OCI-LY1 (cell line): ENCODE data around the gene RBMS1.

Experiments
- H2AFZ ChIP-seq: fragments of 200-600 bp; sonication (generic), shearing (Covaris generic); 2 replicates; pipeline ENCODE4 v1.6.0; 2014; ENCODE audit warnings: antibody characterized with exemption, mild to moderate bottlenecking, low read length
- H3F3A ChIP-seq: fragments of 200-600 bp; sonication (generic), shearing (Covaris generic); 2 replicates; pipeline ENCODE4 v1.6.0; 2014; ENCODE audit warnings: mild to moderate bottlenecking, antibody characterized with exemption, low read length, moderate library complexity; ENCODE audit not compliant: insufficient read depth
- H3K27ac ChIP-seq: fragments of 200-600 bp; sonication (generic); 2 replicates; pipeline ENCODE4 v1.5.1; 2014; ENCODE audit warnings: low read length, mixed run types, mild to moderate bottlenecking, low read depth; ENCODE audit not compliant: poor library complexity, severe bottlenecking
- H3K27me3 ChIP-seq: fragments of 200-600 bp; sonication (generic); 2 replicates; pipeline ENCODE4 v1.6.0; 2014; ENCODE audit warnings: antibody characterized with exemption, mild to moderate bottlenecking, low read length, moderate library complexity; ENCODE audit not compliant: insufficient read depth
- H3K36me3 ChIP-seq: fragments of 200-600 bp; sonication (generic); 2 replicates; pipeline ENCODE4 v1.6.1; 2014; ENCODE audit warnings: mild to moderate bottlenecking, antibody characterized with exemption, low read length, moderate library complexity, mixed read lengths; ENCODE audit not compliant: insufficient read depth
- H3K4me1 ChIP-seq: fragments of 200-600 bp; sonication (generic); 2 replicates; pipeline ENCODE4 v1.5.1; 2014; ENCODE audit warnings: mild to moderate bottlenecking, low read length, moderate library complexity; ENCODE audit not compliant: insufficient read depth, severe bottlenecking
- H3K4me2 ChIP-seq: fragments of 200-600 bp; sonication (generic), shearing (Covaris generic); 2 replicates; pipeline ENCODE4 v1.6.1; 2014; ENCODE audit warnings: low read length
- H3K4me3 ChIP-seq: fragments of 200-600 bp; sonication (generic); 2 replicates; pipeline ENCODE4 v1.5.1; 2014; ENCODE audit warnings: low read length, low read depth, mild to moderate bottlenecking, mixed read lengths; ENCODE audit not compliant: poor library complexity, severe bottlenecking
- H3K79me2 ChIP-seq: fragments of 200-600 bp; shearing (Covaris generic); 2 replicates; pipeline ENCODE4 v1.6.1; 2016; ENCODE audit warnings: mixed run types, low read length, mixed read lengths; ENCODE audit not compliant: insufficient read depth
- H3K9ac ChIP-seq: fragments of 200-600 bp; sonication (generic), shearing (Covaris generic); 2 replicates; pipeline ENCODE4 v1.6.1; 2014; ENCODE audit warnings: mild to moderate bottlenecking, low read length, mixed read lengths
- H3K9me2 ChIP-seq: fragments of 200-600 bp; sonication (generic), shearing (Covaris generic); 2 replicates; pipeline ENCODE4 v1.6.1; 2014; ENCODE audit warnings: low read depth, mild to moderate bottlenecking, low read length, mixed read lengths
- H3K9me3 ChIP-seq: fragments of 200-600 bp; shearing (Covaris generic); 2 replicates; pipeline ENCODE4 v1.6.1; 2014; ENCODE audit warnings: low read length, mixed read lengths
- H4K20me1 ChIP-seq: fragments of 200-600 bp; sonication (generic), shearing (Covaris generic); 2 replicates; pipeline ENCODE4 v1.6.0; 2016; ENCODE audit warnings: mild to moderate bottlenecking, low read length; ENCODE audit not compliant: insufficient read depth
- EZH2 ChIP-seq: fragments of 200-600 bp; sonication (generic), shearing (Covaris generic); IDR thresholded peaks from 2 replicates; pipeline ENCODE4 v1.8.0; 2017; ENCODE audit warnings: borderline replicate concordance, mixed run types, mild to moderate bottlenecking, antibody characterized with exemption, low read length, moderate library complexity, mixed read lengths
- TF ChIP-seq, protein P1 (sequence below): fragments of 200-600 bp; sonication (generic), shearing (Covaris generic); IDR thresholded peaks from 2 replicates; pipeline ENCODE4 v1.5.1; 2017; ENCODE audit warnings: mild to moderate bottlenecking, antibody characterized with exemption, low read length, moderate library complexity, mixed read lengths

RBMS1 gene

DNA sequence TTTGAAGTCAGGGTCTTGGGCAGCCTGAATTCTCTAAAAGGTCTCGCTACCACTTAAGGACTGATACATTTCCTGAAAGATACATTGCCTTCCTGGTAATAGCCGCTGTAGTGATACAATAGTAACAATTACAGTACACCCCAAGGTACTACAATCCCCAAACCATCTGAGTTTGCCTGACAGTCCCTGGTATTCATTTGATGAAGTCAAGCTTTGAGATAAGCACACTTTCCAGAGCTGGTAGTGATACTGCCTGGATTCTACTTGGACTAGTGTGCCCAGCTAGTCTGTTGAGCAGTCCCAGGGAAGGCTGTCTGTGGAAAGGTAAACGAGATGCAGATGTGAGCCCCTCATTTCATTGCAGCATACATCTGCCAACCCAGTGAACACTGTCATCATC lies 269.1 kb downstream of the RBMS1 start:
- H3K79me2 ChIP-seq = no peaks in the 10 kb centered on the region
- H3K27ac ChIP-seq = no peak overlapping the region
- no peak overlapping the region for H3K9ac ChIP-seq
- no peaks in the 10 kb centered on the region for H3K4me1 ChIP-seq
- H2AFZ ChIP-seq = no peak overlapping the region
- H3K4me2 ChIP-seq = no peak overlapping the region
- TF ChIP-seq, protein P1, sequence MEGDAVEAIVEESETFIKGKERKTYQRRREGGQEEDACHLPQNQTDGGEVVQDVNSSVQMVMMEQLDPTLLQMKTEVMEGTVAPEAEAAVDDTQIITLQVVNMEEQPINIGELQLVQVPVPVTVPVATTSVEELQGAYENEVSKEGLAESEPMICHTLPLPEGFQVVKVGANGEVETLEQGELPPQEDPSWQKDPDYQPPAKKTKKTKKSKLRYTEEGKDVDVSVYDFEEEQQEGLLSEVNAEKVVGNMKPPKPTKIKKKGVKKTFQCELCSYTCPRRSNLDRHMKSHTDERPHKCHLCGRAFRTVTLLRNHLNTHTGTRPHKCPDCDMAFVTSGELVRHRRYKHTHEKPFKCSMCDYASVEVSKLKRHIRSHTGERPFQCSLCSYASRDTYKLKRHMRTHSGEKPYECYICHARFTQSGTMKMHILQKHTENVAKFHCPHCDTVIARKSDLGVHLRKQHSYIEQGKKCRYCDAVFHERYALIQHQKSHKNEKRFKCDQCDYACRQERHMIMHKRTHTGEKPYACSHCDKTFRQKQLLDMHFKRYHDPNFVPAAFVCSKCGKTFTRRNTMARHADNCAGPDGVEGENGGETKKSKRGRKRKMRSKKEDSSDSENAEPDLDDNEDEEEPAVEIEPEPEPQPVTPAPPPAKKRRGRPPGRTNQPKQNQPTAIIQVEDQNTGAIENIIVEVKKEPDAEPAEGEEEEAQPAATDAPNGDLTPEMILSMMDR = no peak
- TF ChIP-seq EZH2 = no peak
- H3F3A ChIP-seq = no peaks in the 10 kb centered on the region
- no peaks in the 10 kb centered on the region for H4K20me1 ChIP-seq
- no peaks in the 10 kb centered on the region for H3K36me3 ChIP-seq
- H3K4me3 ChIP-seq = no peak overlapping the region
- H3K27me3 ChIP-seq = no peaks in the 10 kb centered on the region
- no peaks in the 10 kb centered on the region for H3K9me3 ChIP-seq
- no peaks in the 10 kb centered on the region for H3K9me2 ChIP-seq

DNA sequence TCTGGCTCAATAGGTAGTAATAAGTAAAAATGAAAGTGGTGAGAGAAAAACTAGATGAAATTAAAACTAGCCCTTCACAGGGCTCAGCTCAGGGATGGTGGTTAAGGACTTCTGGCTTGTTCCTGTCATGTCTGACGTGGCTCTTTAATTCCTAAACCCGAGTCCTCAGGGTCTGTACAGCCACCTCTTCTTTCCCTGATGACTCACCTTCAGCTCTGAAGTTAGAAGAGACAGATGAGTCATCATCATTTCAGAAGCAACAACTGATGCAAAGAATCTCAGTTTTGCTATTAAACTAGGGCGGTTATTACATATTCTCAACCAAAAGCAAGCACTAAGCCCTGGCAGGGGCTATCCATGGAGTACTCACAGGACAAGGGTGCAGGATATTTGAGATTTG lies 269.5 kb downstream of the RBMS1 start:
- Histone ChIP-seq H4K20me1 (no peaks in the 10 kb centered on the region), H3F3A (no peaks in the 10 kb centered on the region), H3K27me3 (no peaks in the 10 kb centered on the region), H2AFZ (no peak overlapping the region), H3K27ac (no peak overlapping the region), H3K4me1 (no peaks in the 10 kb centered on the region), H3K36me3 (no peaks in the 10 kb centered on the region), H3K9me3 (no peaks in the 10 kb centered on the region), H3K4me2 (no peak overlapping the region), H3K79me2 (no peaks in the 10 kb centered on the region), H3K9ac (no peak overlapping the region), H3K9me2 (no peaks in the 10 kb centered on the region), H3K4me3 (no peak overlapping the region)
- TF ChIP-seq, protein P1 = no peak
- TF ChIP-seq EZH2 = no peak

DNA sequence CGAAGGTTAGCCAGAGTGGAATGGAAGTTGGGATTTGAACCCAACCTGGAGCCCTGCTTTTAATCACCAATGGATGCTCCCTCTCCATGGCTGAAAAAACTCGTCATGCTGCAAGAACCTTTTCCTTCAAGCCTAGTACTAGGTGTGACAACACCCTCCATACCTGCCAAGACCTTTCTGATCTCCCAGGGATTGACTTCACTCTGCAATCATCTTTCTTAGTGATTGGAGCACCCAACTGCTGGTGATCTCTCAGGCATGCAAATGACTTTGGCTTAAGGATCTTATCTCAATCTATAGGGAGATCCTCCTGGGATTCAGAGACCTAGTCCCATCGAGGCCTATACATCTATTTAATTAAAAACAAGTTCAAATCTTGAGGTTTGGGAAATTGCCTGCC lies 270.0 kb downstream of the RBMS1 start:
- no peak for TF ChIP-seq EZH2
- TF ChIP-seq, protein P1 = no peak
- H3K4me2 ChIP-seq = no peak overlapping the region
- H3K9me2 ChIP-seq = no peaks in the 10 kb centered on the region
- no peaks in the 10 kb centered on the region for H3K4me1 ChIP-seq
- no peaks in the 10 kb centered on the region for H3K27me3 ChIP-seq
- H3K9ac ChIP-seq = no peak overlapping the region
- no peaks in the 10 kb centered on the region for H3K9me3 ChIP-seq
- no peaks in the 10 kb centered on the region for H3K79me2 ChIP-seq
- H2AFZ ChIP-seq = no peak overlapping the region
- H4K20me1 ChIP-seq = no peaks in the 10 kb centered on the region
- H3K4me3 ChIP-seq = no peak overlapping the region
- H3F3A ChIP-seq = no peaks in the 10 kb centered on the region
- H3K36me3 ChIP-seq = no peaks in the 10 kb centered on the region
- H3K27ac ChIP-seq = no peak overlapping the region
